H1 (cell line): ENCODE results near the gene MBLAC1.

Experiments used
- CHD2 ChIP-seq: IDR thresholded peaks from 2 replicates; pipeline ENCODE4 v1.6.1; 2012; ENCODE audit warnings: low read length, improper control_type of control experiment
- TF ChIP-seq, protein P1 (sequence below), 3 experiments: IDR thresholded peaks; 1 replicate in 2 of 3; 2 replicates in 1 of 3; pipeline versions ENCODE4 v1.5.1 to v1.6.1; 2011; ENCODE audit warnings: low read length in 3 of 3, mild to moderate bottlenecking in 3 of 3, inconsistent platforms in 2 of 3, low read depth in 1 of 3, moderate library complexity in 1 of 3; ENCODE audit not compliant: insufficient read depth in 1 of 3; ENCODE audit errors: control extremely low read depth in 1 of 3

DNA sequence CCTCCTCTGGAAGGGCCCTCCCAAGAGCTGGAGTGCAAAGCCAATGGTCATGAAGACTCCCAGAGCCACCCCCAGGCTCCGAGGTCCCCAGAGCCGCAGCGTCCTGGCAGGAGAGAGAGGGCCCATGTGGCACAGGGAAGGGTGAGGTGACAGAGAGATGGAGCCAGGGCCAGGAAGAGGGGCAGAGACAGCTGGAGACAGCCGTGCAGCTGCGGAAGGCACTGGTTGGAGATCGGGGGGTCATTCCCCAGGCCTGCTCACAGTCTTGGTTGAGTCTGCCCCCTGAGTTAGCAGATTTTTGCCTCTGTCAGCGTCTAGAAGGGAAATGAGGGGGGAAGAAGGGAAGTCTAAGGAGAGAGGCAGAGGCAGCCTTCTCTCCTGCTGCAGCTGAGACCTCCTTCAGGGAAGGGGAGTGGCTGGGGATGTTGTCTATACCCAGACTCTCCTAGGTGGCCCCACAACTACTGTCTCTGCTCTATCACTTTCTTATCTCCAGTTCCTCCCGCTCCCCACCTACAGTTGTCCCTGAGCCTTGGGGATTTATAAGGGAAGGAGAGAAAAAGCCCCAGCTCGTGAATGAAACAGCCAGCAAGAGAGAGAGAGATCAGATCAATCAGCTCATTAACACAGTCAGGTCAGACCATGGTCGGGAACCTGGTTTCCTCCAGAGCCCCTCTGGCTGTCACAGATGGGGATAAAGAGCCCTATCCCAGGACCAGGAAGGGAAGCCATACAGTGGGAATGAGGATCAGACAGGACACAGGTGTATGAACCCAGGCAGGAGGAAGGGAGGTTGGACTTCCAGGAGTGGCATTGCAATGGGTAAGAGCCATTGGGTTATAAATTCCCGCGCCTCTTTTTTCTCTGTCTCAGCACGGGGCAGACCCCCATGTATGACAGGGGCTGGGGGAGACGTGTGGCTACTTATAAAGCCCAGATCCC lies 40.5 kb downstream of the MBLAC1 start:
- TF ChIP-seq CHD2, result no peak
- TF ChIP-seq, protein P1, sequence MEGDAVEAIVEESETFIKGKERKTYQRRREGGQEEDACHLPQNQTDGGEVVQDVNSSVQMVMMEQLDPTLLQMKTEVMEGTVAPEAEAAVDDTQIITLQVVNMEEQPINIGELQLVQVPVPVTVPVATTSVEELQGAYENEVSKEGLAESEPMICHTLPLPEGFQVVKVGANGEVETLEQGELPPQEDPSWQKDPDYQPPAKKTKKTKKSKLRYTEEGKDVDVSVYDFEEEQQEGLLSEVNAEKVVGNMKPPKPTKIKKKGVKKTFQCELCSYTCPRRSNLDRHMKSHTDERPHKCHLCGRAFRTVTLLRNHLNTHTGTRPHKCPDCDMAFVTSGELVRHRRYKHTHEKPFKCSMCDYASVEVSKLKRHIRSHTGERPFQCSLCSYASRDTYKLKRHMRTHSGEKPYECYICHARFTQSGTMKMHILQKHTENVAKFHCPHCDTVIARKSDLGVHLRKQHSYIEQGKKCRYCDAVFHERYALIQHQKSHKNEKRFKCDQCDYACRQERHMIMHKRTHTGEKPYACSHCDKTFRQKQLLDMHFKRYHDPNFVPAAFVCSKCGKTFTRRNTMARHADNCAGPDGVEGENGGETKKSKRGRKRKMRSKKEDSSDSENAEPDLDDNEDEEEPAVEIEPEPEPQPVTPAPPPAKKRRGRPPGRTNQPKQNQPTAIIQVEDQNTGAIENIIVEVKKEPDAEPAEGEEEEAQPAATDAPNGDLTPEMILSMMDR (IDR thresholded peaks at IDR 0.05; ENCODE audit: control extremely low read depth in 1 of 3, insufficient read depth in 1 of 3, low read depth in 1 of 3, low read length in 3 of 3), result no peak
